Activated T-helper 1 cell treated with Interleukin-2 at 50 U/mL for 16 hours (primary cell): ENCODE data around the gene SRSF5.
"Not testable (repeated sequence)": the region's sequence is repeated elsewhere in the genome, so short reads cannot be mapped to it uniquely, and the experiment has no call there.

Experiments
- DNase-seq: peaks from one replicate; pipeline ENCODE4 v3.0.0-alpha.2; 2020; ENCODE audit warnings: low read depth

The SRSF5 gene

GRCh38 chr14:69808919-69809808, 42.2 kb downstream of the SRSF5 start:
- DNase-seq = no peak

GRCh38 chr14:69811227-69811867, 44.4 kb downstream of the SRSF5 start:
- DNase-seq = no peak

DNA sequence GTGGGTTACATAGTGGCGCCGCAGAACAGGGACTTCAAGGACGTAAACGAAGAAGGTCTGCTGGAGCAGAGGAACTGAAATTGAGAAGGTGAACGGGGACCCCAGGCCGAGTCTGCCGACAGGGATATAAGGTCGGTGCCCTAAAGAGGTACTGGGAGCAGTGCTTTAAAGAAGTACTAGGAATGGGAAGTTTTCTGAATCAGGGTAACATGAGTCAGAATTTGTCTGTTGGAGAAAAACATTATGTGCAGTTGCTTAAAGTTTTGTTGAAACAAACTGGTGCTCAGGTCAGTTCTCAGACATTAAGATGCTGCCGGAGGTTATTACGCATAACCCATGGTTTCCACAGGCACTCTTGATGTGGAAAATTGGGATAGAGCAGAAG, 44.9 kb downstream of the SRSF5 start:
- no peak for DNase-seq

- DNase-seq = no peak
Measured at GRCh38 chr14:69812711-69813110, 45.8 kb downstream of the SRSF5 start.

DNA sequence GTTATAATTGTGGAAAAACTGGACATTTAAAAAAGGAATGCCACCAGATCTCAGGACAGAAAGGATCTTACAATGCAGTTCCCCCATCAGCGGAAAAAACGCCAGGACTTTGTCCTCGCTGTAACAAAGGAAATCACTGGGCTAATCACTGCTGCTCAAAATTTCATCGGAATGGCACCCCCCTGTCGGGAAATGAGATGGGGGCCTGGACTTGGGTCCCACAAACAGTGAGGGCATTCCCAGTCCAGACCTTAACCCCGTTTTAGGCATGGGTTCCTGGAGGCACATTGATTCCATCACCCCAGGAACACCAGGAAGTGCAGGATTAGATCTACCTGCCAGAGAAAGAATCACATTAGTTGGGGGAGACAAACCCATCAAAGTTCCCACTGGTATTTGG, 46.4 kb downstream of the SRSF5 start:
- not testable (repeated sequence) for DNase-seq

GRCh38 chr14:69814397-69814796, 47.5 kb downstream of the SRSF5 start:
- no peak for DNase-seq

GRCh38 chr14:69815556-69815955, 48.6 kb downstream of the SRSF5 start:
- no peak for DNase-seq

- DNase-seq = no peak
Measured at GRCh38 chr14:69816216-69816615, 49.3 kb downstream of the SRSF5 start.

DNA sequence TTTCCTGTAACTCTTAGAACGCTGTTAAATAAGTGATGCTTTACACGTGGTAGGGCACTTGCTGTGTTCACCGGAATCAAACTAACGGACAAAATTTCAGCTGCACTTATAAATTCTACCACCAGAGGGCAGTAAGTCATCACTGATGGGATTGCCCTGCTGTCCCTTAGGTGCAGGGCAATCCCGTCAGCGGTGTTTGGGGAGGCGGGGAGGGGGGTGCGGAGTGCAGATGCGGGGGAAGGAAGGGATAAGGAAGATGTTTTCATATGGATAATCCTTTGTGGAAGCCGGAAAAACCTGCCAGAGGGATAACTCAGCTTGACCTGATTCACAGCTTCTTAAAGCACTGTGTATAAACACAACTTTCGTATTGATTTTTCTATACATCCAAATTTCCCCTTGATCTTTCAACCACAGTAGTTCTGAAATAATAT, 51.8 kb downstream of the SRSF5 start:
- DNase-seq = peak; percentile 4

DNA sequence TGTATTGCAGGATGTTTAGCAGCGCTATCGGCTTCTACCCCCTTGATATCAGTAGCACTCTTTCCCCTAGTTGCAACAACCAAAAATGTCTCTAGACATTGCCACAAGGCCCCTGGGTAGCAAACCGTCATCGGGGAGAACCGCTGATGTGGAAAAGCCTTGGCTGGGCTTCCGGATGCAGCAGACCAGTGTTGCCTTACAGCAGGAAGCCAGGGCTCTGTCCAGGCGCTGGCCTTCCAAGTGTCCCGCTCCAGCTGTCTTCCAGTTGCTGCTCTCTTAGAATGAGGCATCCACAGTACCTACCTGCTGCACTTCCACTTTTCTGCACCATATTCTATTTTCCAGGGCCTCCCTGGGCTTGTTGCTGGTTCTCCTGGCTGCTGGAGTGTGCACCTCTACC, 52.7 kb downstream of the SRSF5 start:
- DNase-seq = no peak

DNA sequence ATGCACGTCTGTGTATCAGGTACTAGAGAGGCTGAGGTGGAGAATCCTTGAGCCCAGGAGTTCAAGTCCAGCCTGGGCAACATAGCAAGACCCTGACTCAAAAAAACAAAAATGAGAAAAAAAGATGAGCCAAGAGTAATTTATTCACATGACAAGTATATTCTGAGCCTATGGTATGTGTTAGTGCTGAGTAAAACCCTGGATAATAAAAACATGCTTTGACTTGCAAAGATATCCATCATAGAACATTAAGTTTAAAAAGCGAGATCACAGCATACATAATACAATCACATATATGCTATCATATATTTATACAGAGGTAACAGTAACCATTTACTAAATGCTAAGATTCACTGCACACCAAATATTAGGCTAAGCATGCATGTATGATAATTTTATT, 54.0 kb downstream of the SRSF5 start:
- no peak for DNase-seq
